GM12878 (cell line): ENCODE measurements around the gene RORC. TPM values are rescaled to one million over a fixed set of nuclear protein-coding genes. Genes with fewer than 3 reads are reported as not detected.

Experiments
- ATAC-seq: fragments of 200-7000 bp; cut with Tn5 transposase; 3 replicates; pipeline ENCODE4 v1.9.1; 2020; ENCODE audit warnings: mild to moderate bottlenecking, moderate library complexity
- BruUV-seq: library from RNA; stranded (reverse); fragments of 400-500 nt; replicated peaks from 2 replicates; lab custom pipeline; 2021; lab: Mats Ljungman, UMichigan
- CTCF ChIA-PET: fragments of 300-600 bp; sonication (Branson Sonifier 250); formaldehyde crosslinking; extraction: SDS; loops from one replicate; lab custom pipeline; 2021; ENCODE audit warnings: inconsistent platforms; lab: Yijun Ruan, JAX
- POLR2A ChIA-PET: fragments of 350-600 bp; formaldehyde crosslinking; extraction: SDS; loops from one replicate; lab custom pipeline; 2021; ENCODE audit warnings: inconsistent platforms; lab: Charles Lee
- RAD21 ChIA-PET: fragments of 300-600 bp; sonication (Branson Sonifier 250); formaldehyde crosslinking; loops from one replicate; lab custom pipeline; 2023; ENCODE audit warnings: antibody characterized with exemption; ENCODE audit not compliant: unreplicated experiment; lab: Charles Lee
- SMC1A ChIA-PET: fragments of 300-600 bp; sonication (Branson Sonifier 250); formaldehyde crosslinking; loops from one replicate; lab custom pipeline; 2023; ENCODE audit not compliant: unreplicated experiment, uncharacterized antibody; lab: Charles Lee
- DNase-seq: peaks from one replicate; pipeline ENCODE4 v3.0.0-alpha.2; 2011; ENCODE audit warnings: low read depth, low spot score
- FAIRE-seq: peaks from 3 replicates; lab custom pipeline; 2011; peaks lifted over from hg19 to GRCh38; lab: Jason Lieb, UNC
- H2AFZ ChIP-seq: 2 replicates; pipeline ENCODE4 v1.6.0; 2011; ENCODE audit warnings: low read depth, low read length, control low read depth; ENCODE audit not compliant: control insufficient read depth
- H3K27ac ChIP-seq: 2 replicates; pipeline ENCODE4 v1.5.1; 2011; ENCODE audit warnings: control low read depth; ENCODE audit not compliant: control insufficient read depth, insufficient read depth
- H3K27me3 ChIP-seq, 2 experiments: replicated peaks in 1 of 2; 2 replicates each; pipeline versions ENCODE4 v1.6.0 to v1.6.1; 2011; ENCODE audit warnings: low read length in 1 of 2; ENCODE audit not compliant: control insufficient read depth in 2 of 2, insufficient read depth in 2 of 2
- H3K36me3 ChIP-seq, 2 experiments: 2 replicates each; pipeline ENCODE4 v1.5.1; 2011; ENCODE audit warnings: low read length in 1 of 2; ENCODE audit not compliant: control insufficient read depth in 2 of 2, insufficient read depth in 2 of 2
- H3K4me1 ChIP-seq: 2 replicates; pipeline ENCODE4 v1.6.1; 2011; ENCODE audit warnings: mild to moderate bottlenecking, low read length, moderate library complexity, mixed read lengths; ENCODE audit not compliant: control insufficient read depth, insufficient read depth
- H3K4me2 ChIP-seq: 2 replicates; pipeline ENCODE4 v1.6.0; 2011; ENCODE audit warnings: control low read depth; ENCODE audit not compliant: control insufficient read depth, insufficient read depth
- H3K4me3 ChIP-seq: fragments of 200-600 bp; sonication (generic); 2 replicates; pipeline ENCODE4 v1.5.1; 2016
- H3K79me2 ChIP-seq: 2 replicates; pipeline ENCODE4 v1.6.0; 2011; ENCODE audit warnings: low read length; ENCODE audit not compliant: control insufficient read depth, insufficient read depth
- H3K9ac ChIP-seq: 2 replicates; pipeline ENCODE4 v1.8.0; 2011; ENCODE audit warnings: low read length, control low read depth, mixed read lengths; ENCODE audit not compliant: control insufficient read depth, insufficient read depth
- H3K9me3 ChIP-seq: replicated peaks from 3 replicates; pipeline ENCODE4 v1.5.1; 2011; ENCODE audit warnings: mild to moderate bottlenecking, low read length; ENCODE audit not compliant: control insufficient read depth, insufficient read depth
- H4K20me1 ChIP-seq: 2 replicates; pipeline ENCODE4 v1.6.0; 2011; ENCODE audit not compliant: control insufficient read depth, insufficient read depth
- BACH1 ChIP-seq: fragments of 450-650 bp; IDR thresholded peaks from 2 replicates; pipeline ENCODE4 v1.6.1; 2017; ENCODE audit warnings: mild to moderate bottlenecking, borderline replicate concordance
- BHLHE40 ChIP-seq, 2 experiments: fragments of 450-650 bp in 1 of 2; IDR thresholded peaks; 2 replicates each; pipeline ENCODE4 v1.6.1; 2011 to 2017; ENCODE audit warnings: low read depth in 2 of 2, borderline replicate concordance in 1 of 2, improper control_type of control experiment in 1 of 2, low read length in 1 of 2, mild to moderate bottlenecking in 1 of 2
- CBFB ChIP-seq: IDR thresholded peaks from 2 replicates; pipeline ENCODE4 v1.6.1; 2016; ENCODE audit warnings: antibody characterized with exemption, low read depth
- CBX3 ChIP-seq: fragments of 200-600 bp; sonication (generic); IDR thresholded peaks from 2 replicates; pipeline ENCODE4 v1.6.1; 2016; ENCODE audit warnings: low read depth, borderline replicate concordance
- CEBPB ChIP-seq, 2 experiments: fragments of 150-350 bp in 1 of 2; IDR thresholded peaks; 2 replicates each; pipeline ENCODE4 v1.6.1; 2012 to 2014; ENCODE audit warnings: low read depth in 2 of 2, low read length in 2 of 2, borderline replicate concordance in 1 of 2, inconsistent platforms in 1 of 2
- E2F4 ChIP-seq: IDR thresholded peaks from 2 replicates; pipeline ENCODE4 v1.6.1; 2012; ENCODE audit warnings: low read depth, low read length, improper control_type of control experiment
- KAT2A ChIP-seq: conservative IDR thresholded peaks from 2 replicates; pipeline ENCODE4 v1.6.1; 2011; ENCODE audit warnings: low read depth, low read length; ENCODE audit not compliant: control insufficient read depth
- NFYB ChIP-seq: IDR thresholded peaks from 2 replicates; pipeline ENCODE4 v1.6.1; 2011; ENCODE audit warnings: low read depth, mild to moderate bottlenecking, low read length, improper control_type of control experiment, moderate library complexity; ENCODE audit not compliant: insufficient read depth
- RFX5 ChIP-seq: IDR thresholded peaks from 2 replicates; pipeline ENCODE4 v1.6.1; 2011; ENCODE audit warnings: low read depth, low read length, improper control_type of control experiment
- ZSCAN29 ChIP-seq: fragments of 450-650 bp; IDR thresholded peaks from 2 replicates; pipeline ENCODE4 v1.6.1; 2017; ENCODE audit warnings: mild to moderate bottlenecking, moderate library complexity
- WGBS: methylation state at CpG from one replicate; pipeline ENCODE4 v1.1.6; 2016; ENCODE audit warnings: low lambda C conversion rate; ENCODE audit not compliant: insufficient replicate concordance, insufficient coverage; ENCODE audit errors: missing lambda C conversion rate; 5-methylcytosine and 5-hydroxymethylcytosine counted together
- in situ Hi-C: fragments of 300-500 bp; cut with MboI; formaldehyde crosslinking; loops from 9 replicates; pipeline ENCODE4 v1.14.3; 2018; ENCODE audit warnings: mixed read lengths
- intact Hi-C: fragments of 100-400 bp; cut with micrococcal nuclease; formaldehyde crosslinking; loops from one replicate; pipeline ENCODE4 v1.14.2; 2022; ENCODE audit not compliant: unreplicated experiment
- polyA plus RNA-seq, 11 experiments: library from polyadenylated mRNA; depleted of rRNA in 4 of 11; unstranded in 6 of 11; stranded (reverse) in 5 of 11; fragments of >200 nt; fragmentation: Nextera tagmentation in 4 of 11; fragmentation: Illumina TruSeq in 1 of 11; extraction: Ambion mirVana in 4 of 11; extraction: Trizol in 1 of 11; gene quantifications; 1 replicate in 1 of 11; 2 replicates in 10 of 11; pipeline versions ENCODE4 v1.2.1 to v1.2.3, GENCODE V29; 2011 to 2016; ENCODE audit warnings: inconsistent platforms in 2 of 11, missing spikeins in 2 of 11, low read depth in 1 of 11
- total RNA-seq, 4 experiments: library from RNA; depleted of rRNA in 3 of 4; stranded (reverse); fragments of >200 nt in 3 of 4; fragmentation: Illumina TruSeq in 1 of 4; extraction: Trizol in 1 of 4; gene quantifications; 2 replicates each; pipeline versions ENCODE4 v1.2.1 to v1.2.3, GENCODE V29; 2013 to 2021

RORC gene
- total and polyA plus RNA-seq, 10 of the 15 experiments (the other 5 are each of a cell fraction or from before 2014, with no cell fraction given), result not detected

- ATAC-seq (no peak), DNase-seq (no peak), FAIRE-seq (no peak)
- Histone ChIP-seq H3K36me3 (no peaks in the 10 kb centered on the region), H3K27ac (no peak overlapping the region), H3K4me2 (no peak overlapping the region), H3K27me3 (peaks cover 0 to under 1% of the 10 kb centered on the region in 2 experiments; a peak in 1 of 4 replicates), H4K20me1 (no peaks in the 10 kb centered on the region), H3K4me1 (no peaks in the 10 kb centered on the region), H3K9me3 (no peaks in the 10 kb centered on the region), H3K9ac (no peak overlapping the region), H3K4me3 (no peak overlapping the region), H3K79me2 (no peaks in the 10 kb centered on the region), H2AFZ (no peak overlapping the region)
- in situ Hi-C loops, result no loop called here
- ChIA-PET SMC1A (interaction anchor here (1.0 to 2.1 kb wide), 4 partner anchors 8 to 128 kb away, joined by 3 to 7 read pairs (median 6); partner anchors contain the start of gene C2CD4D), CTCF (interaction anchor here (2.0 kb wide), 1 partner anchor 10 kb away, joined by 6 read pairs; no protein-coding TSS in a partner anchor), POLR2A (interaction anchor here (1.1 kb wide), 1 partner anchor 8 kb away, joined by 3 read pairs; no protein-coding TSS in a partner anchor), RAD21 (no interaction called here)
- intact Hi-C loops, result no loop called here
- 45% methylated on average over 11 of the region's 11 CpGs for WGBS
- TF ChIP-seq ZSCAN29 (no peak), BACH1 (no peak), CEBPB (IDR thresholded peaks at IDR 0.05; ENCODE audit: borderline replicate concordance in 1 of 2, low read depth in 2 of 2, low read length in 2 of 2) (no peak), BHLHE40 (IDR thresholded peaks at IDR 0.05; ENCODE audit: borderline replicate concordance in 1 of 2, low read depth in 2 of 2, low read length in 1 of 2) (no peak), CBX3 (no peak), CBFB (no peak), NFYB (no peak), RFX5 (no peak), E2F4 (no peak), KAT2A (no peak)
- BruUV-seq, result no TSS peak
These were observed 16.4 kb upstream of the RORC start for GRCh38 chr1:151847867-151848596.
